Measurements from ENCODE around the gene ISL2. TPM values are rescaled to one million over a fixed set of nuclear protein-coding genes. Genes with fewer than 3 reads are reported as not detected.

ISL2 gene
- total RNA-seq, 2 donors from 2014 or later, result 0.13 to 0.35 TPM

DNA sequence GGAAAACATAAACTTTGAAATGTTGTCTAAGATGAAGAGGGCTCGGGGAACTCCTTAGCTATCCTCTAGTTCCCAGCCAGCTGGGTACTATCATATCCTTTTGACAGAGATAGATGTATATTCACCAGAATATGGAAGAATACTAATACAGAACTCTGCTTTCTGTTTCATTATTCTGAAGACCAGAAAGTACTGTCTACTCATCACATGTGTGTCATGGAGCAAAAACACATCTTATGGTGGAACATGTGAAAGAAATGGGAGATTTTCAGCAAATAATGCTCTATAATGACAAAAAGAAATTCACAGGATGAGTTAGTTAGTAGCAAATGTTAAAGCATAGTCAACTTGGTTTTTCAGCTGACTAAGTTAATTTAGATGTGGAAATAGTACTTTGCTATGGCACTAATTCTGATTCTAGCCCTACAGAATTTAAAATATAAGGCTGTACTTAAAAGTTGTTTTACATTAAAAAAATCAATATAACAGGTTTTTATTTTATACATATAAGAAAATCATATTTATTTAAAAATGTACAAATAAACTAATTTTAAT, 16.5 kb downstream of the ISL2 start:
- Histone ChIP-seq H3K9ac (ENCODE audit: low read depth in 2 of 2, low read length in 2 of 2) (no peak overlapping the region), H3K36me3 (no peaks in the 10 kb centered on the region), H3K27me3 (no peaks in the 10 kb centered on the region), H3K4me1 (no peaks in the 10 kb centered on the region), H3K9me3 (no peaks in the 10 kb centered on the region), H3K27ac (no peak overlapping the region), H3K4me3 (no peak overlapping the region)
- TF ChIP-seq, protein P1, sequence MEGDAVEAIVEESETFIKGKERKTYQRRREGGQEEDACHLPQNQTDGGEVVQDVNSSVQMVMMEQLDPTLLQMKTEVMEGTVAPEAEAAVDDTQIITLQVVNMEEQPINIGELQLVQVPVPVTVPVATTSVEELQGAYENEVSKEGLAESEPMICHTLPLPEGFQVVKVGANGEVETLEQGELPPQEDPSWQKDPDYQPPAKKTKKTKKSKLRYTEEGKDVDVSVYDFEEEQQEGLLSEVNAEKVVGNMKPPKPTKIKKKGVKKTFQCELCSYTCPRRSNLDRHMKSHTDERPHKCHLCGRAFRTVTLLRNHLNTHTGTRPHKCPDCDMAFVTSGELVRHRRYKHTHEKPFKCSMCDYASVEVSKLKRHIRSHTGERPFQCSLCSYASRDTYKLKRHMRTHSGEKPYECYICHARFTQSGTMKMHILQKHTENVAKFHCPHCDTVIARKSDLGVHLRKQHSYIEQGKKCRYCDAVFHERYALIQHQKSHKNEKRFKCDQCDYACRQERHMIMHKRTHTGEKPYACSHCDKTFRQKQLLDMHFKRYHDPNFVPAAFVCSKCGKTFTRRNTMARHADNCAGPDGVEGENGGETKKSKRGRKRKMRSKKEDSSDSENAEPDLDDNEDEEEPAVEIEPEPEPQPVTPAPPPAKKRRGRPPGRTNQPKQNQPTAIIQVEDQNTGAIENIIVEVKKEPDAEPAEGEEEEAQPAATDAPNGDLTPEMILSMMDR (IDR thresholded peaks at IDR 0.05), result no peak
- DNase-seq, result no peak
- intact Hi-C loops (cut with DNase I), result no loop called here

DNA sequence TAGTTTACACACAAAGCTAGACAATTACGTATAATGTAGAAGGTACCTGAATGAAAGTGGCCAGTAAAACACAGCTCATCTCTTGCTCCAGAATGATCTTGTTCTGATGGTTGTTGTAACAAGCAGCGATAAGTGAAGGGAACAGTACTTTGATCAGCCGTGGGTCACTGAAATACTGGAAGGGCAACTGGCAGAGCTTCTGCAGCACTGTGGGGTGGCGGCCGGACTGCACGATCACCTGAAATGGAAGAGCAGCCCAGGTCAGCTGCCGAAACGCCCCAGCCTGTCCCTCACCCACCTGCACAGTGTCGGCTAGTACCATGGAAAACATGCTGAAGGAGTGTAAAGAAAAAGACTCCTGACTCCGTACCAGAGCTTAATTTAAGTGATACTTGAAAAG, 17.3 kb downstream of the ISL2 start:
- intact Hi-C loops (cut with DNase I), result no loop called here
- H3K9ac ChIP-seq (ENCODE audit: low read depth in 2 of 2, low read length in 2 of 2), result no peak overlapping the region
- no peak for DNase-seq

DNA sequence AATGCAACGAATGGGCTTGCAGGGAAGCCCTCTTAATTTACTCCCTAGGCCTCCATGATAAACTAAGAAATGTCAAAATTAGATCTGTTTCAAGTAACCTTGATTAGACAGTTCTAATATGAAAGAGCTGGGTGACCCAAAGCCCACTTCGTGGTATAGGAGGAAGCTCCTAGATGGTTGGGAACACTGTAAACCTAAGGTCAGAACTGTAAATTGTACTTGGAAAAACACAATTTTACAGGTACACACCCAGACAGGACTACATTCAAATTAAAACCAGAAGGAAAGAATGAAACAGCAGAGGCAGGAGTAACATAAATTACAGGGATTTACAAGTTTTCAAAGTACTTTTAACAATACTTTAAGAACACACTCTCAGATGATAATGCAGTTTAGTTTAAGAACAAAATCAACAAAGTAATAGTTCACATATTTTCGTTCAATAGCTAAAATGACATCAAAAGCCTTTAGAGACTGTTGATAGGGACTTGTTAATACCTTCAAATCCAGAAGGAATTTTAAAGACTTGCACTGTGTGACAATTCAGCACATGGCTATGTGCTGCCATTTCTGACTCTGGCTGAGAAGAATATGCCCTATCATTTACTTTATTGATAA, 18.4 kb downstream of the ISL2 start:
- TF ChIP-seq, protein P1 (IDR thresholded peaks at IDR 0.05), result no peak
- Histone ChIP-seq H3K9ac (ENCODE audit: low read depth in 2 of 2, low read length in 2 of 2) (no peak overlapping the region), H3K4me3 (no peak overlapping the region), H3K4me1 (no peaks in the 10 kb centered on the region), H3K9me3 (no peaks in the 10 kb centered on the region), H3K36me3 (no peaks in the 10 kb centered on the region), H3K27me3 (no peaks in the 10 kb centered on the region), H3K27ac (peak overlapping the region; percentile 17)
- DNase-seq, result no peak
- intact Hi-C loops (cut with DNase I), result no loop called here

More for the DNA sequence above, 17.3 kb downstream of the ISL2 start:
- H3K36me3 ChIP-seq, result no peaks in the 10 kb centered on the region
- no peaks in the 10 kb centered on the region for H3K4me1 ChIP-seq
- TF ChIP-seq, protein P1 (IDR thresholded peaks at IDR 0.05), result no peak
- no peak overlapping the region for H3K27ac ChIP-seq
- H3K9me3 ChIP-seq, result no peaks in the 10 kb centered on the region
- H3K4me3 ChIP-seq, result no peak overlapping the region
- no peaks in the 10 kb centered on the region for H3K27me3 ChIP-seq

DNA sequence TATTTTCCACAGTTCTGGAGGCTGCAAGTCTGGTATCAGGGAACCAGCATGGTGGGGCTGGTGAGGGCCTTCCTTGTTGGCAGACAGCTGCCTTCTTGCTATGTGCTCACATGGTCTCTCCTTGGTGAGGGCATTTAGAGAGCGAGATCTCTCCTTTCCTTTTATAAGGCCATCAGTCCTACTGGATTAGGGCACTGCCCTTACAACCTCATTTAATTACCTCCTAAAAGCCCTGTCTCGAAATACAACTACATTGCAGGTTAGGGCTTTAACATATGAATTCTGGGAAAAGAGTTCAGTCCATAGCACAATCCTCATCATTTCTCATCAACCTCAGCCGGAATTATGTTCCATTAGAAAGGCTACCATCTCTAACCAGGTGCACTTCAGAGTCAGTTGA, 21.9 kb downstream of the ISL2 start:
- no peaks in the 10 kb centered on the region for H3K27me3 ChIP-seq
- no peak overlapping the region for H3K9ac ChIP-seq (ENCODE audit: low read depth in 2 of 2, low read length in 2 of 2)
- intact Hi-C loops (cut with DNase I), result no loop called here
- no peaks in the 10 kb centered on the region for H3K36me3 ChIP-seq
- H3K27ac ChIP-seq, result peak overlapping the region; percentile 24
- DNase-seq, result no peak
- H3K9me3 ChIP-seq, result no peaks in the 10 kb centered on the region
- no peaks in the 10 kb centered on the region for H3K4me1 ChIP-seq
- no peak overlapping the region for H3K4me3 ChIP-seq
- TF ChIP-seq, protein P1 (IDR thresholded peaks at IDR 0.05), result no peak

DNA sequence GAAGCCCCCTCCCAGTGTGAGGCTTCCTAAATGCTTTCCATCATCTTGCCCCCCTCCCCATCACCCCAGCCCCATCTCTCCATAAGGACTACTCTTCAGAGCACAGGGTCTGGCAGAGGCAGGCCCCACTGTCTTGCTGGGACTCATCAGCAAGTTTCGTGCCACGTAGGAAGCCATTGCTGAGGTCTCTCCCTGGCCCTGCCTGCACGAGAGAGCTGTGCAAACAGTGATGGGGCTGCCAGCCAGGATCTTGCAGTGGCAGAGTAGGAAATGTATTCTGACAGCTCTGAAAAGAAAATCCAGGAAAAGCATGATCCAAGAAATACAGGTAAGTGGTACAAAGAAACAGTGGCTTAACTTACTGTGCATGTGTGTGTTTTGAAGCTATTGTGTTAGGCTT, 22.6 kb downstream of the ISL2 start:
- intact Hi-C loops (cut with DNase I), result no loop called here
- no peak overlapping the region for H3K27ac ChIP-seq
- no peak overlapping the region for H3K9ac ChIP-seq (ENCODE audit: low read depth in 2 of 2, low read length in 2 of 2)
- no peak for DNase-seq
- no peaks in the 10 kb centered on the region for H3K27me3 ChIP-seq
- H3K9me3 ChIP-seq, result no peaks in the 10 kb centered on the region
- no peaks in the 10 kb centered on the region for H3K36me3 ChIP-seq
- no peaks in the 10 kb centered on the region for H3K4me1 ChIP-seq
- TF ChIP-seq, protein P1 (IDR thresholded peaks at IDR 0.05), result no peak
- H3K4me3 ChIP-seq, result no peak overlapping the region
